Lung (tissue), 12 donors: ENCODE data around the gene CMTR1. TPM values are rescaled to one million over a fixed set of nuclear protein-coding genes. Genes with fewer than 3 reads are reported as not detected.

Source experiments
- ATAC-seq: fragments of 200-7000 bp; cut with Tn5 transposase; one replicate; pipeline ENCODE4 v1.9.1; 2020; ENCODE audit warnings: moderate number of reproducible peaks; ENCODE audit not compliant: insufficient read depth, low FRiP score
- DNase-seq, 3 donors: peaks; one replicate each; pipeline ENCODE4 v3.0.0-alpha.2; 2013 to 2017
- H3K27ac ChIP-seq, 2 donors: one replicate each; pipeline ENCODE4 v1.5.1; 2013; ENCODE audit warnings: mild to moderate bottlenecking in 2 of 2, moderate library complexity in 2 of 2, control low read depth in 1 of 2, inconsistent platforms in 1 of 2, low read depth in 1 of 2, low read length in 1 of 2
- H3K27me3 ChIP-seq, 3 donors: one replicate each; pipeline ENCODE4 v1.5.1; 2013; ENCODE audit warnings: low read length in 2 of 3; ENCODE audit not compliant: control insufficient read depth in 3 of 3, insufficient read depth in 3 of 3
- H3K36me3 ChIP-seq, 4 donors: one replicate each; pipeline ENCODE4 v1.5.1; 2013; ENCODE audit warnings: low read length in 4 of 4, mild to moderate bottlenecking in 1 of 4, moderate library complexity in 1 of 4; ENCODE audit not compliant: control insufficient read depth in 4 of 4, insufficient read depth in 4 of 4
- H3K4me1 ChIP-seq, 5 donors: one replicate each; pipeline ENCODE4 v1.5.1; 2013; ENCODE audit warnings: low read length in 5 of 5, mild to moderate bottlenecking in 2 of 5, moderate library complexity in 1 of 5; ENCODE audit not compliant: control insufficient read depth in 5 of 5, insufficient read depth in 5 of 5
- H3K4me3 ChIP-seq: one replicate; pipeline ENCODE4 v1.5.1; 2013; ENCODE audit warnings: mild to moderate bottlenecking, control low read depth, moderate library complexity
- H3K9ac ChIP-seq, 2 donors: one replicate each; pipeline ENCODE4 v1.5.1; 2013; ENCODE audit warnings: low read length in 2 of 2, control low read depth in 1 of 2; ENCODE audit not compliant: insufficient read depth in 1 of 2
- H3K9me3 ChIP-seq, 4 donors: one replicate each; pipeline ENCODE4 v1.5.1; 2013; ENCODE audit warnings: low read length in 3 of 4, mild to moderate bottlenecking in 1 of 4, moderate library complexity in 1 of 4; ENCODE audit not compliant: control insufficient read depth in 4 of 4, insufficient read depth in 3 of 4
- CTCF ChIP-seq: IDR thresholded peaks from 2 replicates; pipeline ENCODE4 v1.5.1; 2012; ENCODE audit warnings: mild to moderate bottlenecking; ENCODE audit errors: control extremely low read depth, extremely low read depth
- WGBS, 2 donors: extraction: QIAGEN DNeasy Blood & Tissue Kit; methylation state at CpG; one replicate each; pipeline ENCODE4 v1.1.7; 2013; 5-methylcytosine and 5-hydroxymethylcytosine counted together
- polyA plus RNA-seq, 2 donors: library from polyadenylated mRNA; stranded (reverse); fragments of 200-250 nt; gene quantifications; one replicate each; pipeline ENCODE4 v1.2.1, GENCODE V29; 2013
- total RNA-seq, 2 donors: library from RNA; depleted of rRNA in 1 of 2; stranded (reverse); fragments of >200 nt in 1 of 2; gene quantifications; one replicate each; pipeline ENCODE4 v1.2.1, GENCODE V29; 2014 to 2021
- donor health status: control.
- donor health status: control.
- donor health status: Bipolar disorder and iron deficiency.
- donor health status: healthy.
- donor health status: DM: yes; HTN: yes; CAD: no.

Gene CMTR1
- total and polyA plus RNA-seq, 4 donors: 18.8 to 39.3 (median 26.6) TPM

GRCh38 chr6:37463110-37463509 is 30.1 kb downstream of the CMTR1 start:
- ATAC-seq: no peak
- no peaks in the 10 kb centered on the region for H3K27me3 ChIP-seq
- peaks cover 0 to 2% (median 0%) of the 10 kb centered on the region in 4 donors for H3K9me3 ChIP-seq
- H3K9ac ChIP-seq: no peak overlapping the region
- H3K36me3 ChIP-seq: peaks cover 30 to 54% (median 36%) of the 10 kb centered on the region in 4 donors
- no peak for TF ChIP-seq CTCF
- no peaks in the 10 kb centered on the region for H3K4me1 ChIP-seq
- no peak overlapping the region for H3K27ac ChIP-seq
- no peak for DNase-seq
- H3K4me3 ChIP-seq: no peak overlapping the region

GRCh38 chr6:37467718-37468117 is 34.7 kb downstream of the CMTR1 start:
- peaks cover 0 to 2% (median 0%) of the 10 kb centered on the region in 4 donors for H3K9me3 ChIP-seq
- no peak for TF ChIP-seq CTCF
- no peak overlapping the region for H3K9ac ChIP-seq
- H3K27me3 ChIP-seq: no peaks in the 10 kb centered on the region
- H3K27ac ChIP-seq: no peak overlapping the region
- H3K36me3 ChIP-seq: peaks cover 15 to 33% (median 29%) of the 10 kb centered on the region in 4 donors
- ATAC-seq (no peak), DNase-seq (no peak)
- no peak overlapping the region for H3K4me3 ChIP-seq
- H3K4me1 ChIP-seq: no peaks in the 10 kb centered on the region

GRCh38 chr6:37473364-37474095 is 40.5 kb downstream of the CMTR1 start:
- WGBS, 2 donors: 68 to 81% methylated on average over 8 of the region's 8 CpGs
- H3K9ac ChIP-seq: no peak overlapping the region
- no peaks in the 10 kb centered on the region for H3K27me3 ChIP-seq
- no peak for TF ChIP-seq CTCF
- peak overlapping the region in 1 of 2 donors; percentile 34 for H3K27ac ChIP-seq
- no peaks in the 10 kb centered on the region for H3K9me3 ChIP-seq
- no peak for ATAC-seq
- no peaks in the 10 kb centered on the region for H3K4me1 ChIP-seq
- H3K36me3 ChIP-seq: peaks cover 8 to 53% (median 48%) of the 10 kb centered on the region in 4 donors
- no peak overlapping the region for H3K4me3 ChIP-seq
- no peak for DNase-seq

GRCh38 chr6:37474316-37474715 is 41.3 kb downstream of the CMTR1 start:
- 93 to 95% methylated on average over 4 of the region's 4 CpGs for WGBS, 2 donors
- Histone ChIP-seq H3K27me3 (no peaks in the 10 kb centered on the region), H3K27ac (no peak overlapping the region), H3K36me3 (peaks cover 8 to 60% (median 54%) of the 10 kb centered on the region in 4 donors), H3K4me3 (no peak overlapping the region), H3K4me1 (no peaks in the 10 kb centered on the region), H3K9ac (no peak overlapping the region), H3K9me3 (no peaks in the 10 kb centered on the region)
- DNase-seq (no peak), ATAC-seq (no peak)
- no peak for TF ChIP-seq CTCF
